A549 treated with GW870086 at 1 μM for 4 hours (cell line): ENCODE data around the gene DEPDC5. TPM values are rescaled to one million over a fixed set of nuclear protein-coding genes. Genes with fewer than 3 reads are reported as not detected.

Experiments
- total RNA-seq: library from RNA; stranded (reverse); fragments of 200-300 nt; extraction: Qiagen RNA extraction; gene quantifications from 5 replicates; pipeline ENCODE4 v1.2.3, GENCODE V29; 2022; ENCODE audit warnings: low read depth

The DEPDC5 gene
- total RNA-seq: 3.1 to 6.3 TPM (median 4.9 TPM) in 5 replicates

DNA sequence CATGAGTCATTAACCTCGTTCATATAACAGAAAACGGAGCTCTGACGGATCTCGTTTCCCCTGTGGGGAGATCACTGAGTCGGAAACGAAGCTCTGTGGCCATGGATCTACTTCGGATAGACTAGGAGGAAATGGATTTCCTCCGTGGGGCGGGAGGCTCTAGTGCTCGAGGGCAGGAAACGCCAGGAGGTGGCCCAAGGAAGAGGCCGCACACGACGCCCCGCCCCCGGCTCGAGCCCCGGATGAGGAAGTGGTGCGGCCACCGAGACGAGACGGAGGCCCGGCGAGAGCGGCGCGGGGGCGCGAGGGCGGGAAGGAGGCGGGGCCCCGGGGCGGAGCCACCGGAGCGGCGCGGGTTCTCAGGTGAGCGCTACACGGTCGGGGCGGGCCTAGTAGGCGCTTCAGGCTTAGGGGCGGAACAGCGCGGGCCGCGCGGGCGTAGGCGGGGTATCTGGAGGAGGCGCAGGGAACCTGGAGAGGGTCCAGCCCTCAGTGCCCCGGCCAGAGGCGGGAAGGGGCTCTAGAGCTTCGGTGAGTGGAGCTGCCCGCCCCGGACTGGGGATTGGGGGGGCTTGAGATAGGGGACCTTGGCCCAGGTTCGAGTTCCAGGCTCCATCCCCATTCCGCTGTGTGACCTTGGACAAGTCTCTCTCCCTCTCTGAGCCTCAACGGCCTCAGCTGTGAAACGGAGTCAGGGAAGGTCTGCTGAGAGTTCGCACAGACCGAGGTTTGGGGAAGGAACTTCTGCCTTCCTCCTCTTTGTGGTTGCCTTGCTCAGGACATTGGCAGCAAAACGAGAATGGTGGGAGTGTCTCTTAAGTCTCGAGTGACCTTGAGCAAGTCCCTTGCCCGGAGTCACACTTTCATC, at the start of gene DEPDC5:
DEPDC5 (plus strand) TSS at position 386 of the 868 bp plus-strand sequence. CDS start 903 bp downstream, outside the sequence.

DNA sequence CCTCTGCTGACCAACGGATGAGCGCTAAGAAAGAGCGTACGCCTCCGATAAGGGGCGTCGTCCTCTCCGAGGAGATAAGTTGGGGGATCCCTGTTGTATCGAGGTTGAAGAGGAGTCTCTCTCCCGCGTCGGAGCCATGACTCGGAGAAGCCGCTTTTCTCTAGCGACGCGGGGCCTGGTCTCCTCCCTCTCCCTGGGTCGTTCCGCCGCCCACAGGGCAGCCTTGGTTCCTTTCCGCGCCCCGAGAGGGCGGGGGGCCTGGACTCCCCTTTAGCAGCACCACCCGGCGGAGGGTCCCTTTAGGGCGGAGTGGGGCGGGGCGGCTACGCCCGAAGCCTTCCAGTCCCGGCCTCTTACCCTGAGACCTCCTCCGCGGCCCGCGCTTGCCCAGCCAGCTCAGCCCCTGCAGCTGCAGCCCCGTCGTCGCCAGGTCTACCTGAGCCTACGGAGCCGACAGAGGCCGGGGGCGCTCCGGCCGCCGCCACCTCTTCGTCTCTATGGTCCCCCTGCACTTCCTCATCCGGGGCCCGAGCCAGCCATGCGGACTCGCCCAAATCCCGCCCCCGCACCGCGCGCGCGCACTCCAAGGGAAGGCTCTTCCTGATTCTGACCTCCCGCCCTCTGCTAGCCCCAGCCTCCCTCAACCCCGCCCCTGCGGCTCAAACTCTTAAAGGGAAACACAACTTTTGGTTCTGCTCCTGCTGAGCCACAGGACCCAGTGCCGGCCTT, 4.0 kb upstream of the DEPDC5 start, which contains the start of gene PRR14L:
PRR14L (minus strand) TSS at position 497 of the 729 bp plus-strand sequence. CDS start 11,272 bp downstream, outside the sequence.

DNA sequence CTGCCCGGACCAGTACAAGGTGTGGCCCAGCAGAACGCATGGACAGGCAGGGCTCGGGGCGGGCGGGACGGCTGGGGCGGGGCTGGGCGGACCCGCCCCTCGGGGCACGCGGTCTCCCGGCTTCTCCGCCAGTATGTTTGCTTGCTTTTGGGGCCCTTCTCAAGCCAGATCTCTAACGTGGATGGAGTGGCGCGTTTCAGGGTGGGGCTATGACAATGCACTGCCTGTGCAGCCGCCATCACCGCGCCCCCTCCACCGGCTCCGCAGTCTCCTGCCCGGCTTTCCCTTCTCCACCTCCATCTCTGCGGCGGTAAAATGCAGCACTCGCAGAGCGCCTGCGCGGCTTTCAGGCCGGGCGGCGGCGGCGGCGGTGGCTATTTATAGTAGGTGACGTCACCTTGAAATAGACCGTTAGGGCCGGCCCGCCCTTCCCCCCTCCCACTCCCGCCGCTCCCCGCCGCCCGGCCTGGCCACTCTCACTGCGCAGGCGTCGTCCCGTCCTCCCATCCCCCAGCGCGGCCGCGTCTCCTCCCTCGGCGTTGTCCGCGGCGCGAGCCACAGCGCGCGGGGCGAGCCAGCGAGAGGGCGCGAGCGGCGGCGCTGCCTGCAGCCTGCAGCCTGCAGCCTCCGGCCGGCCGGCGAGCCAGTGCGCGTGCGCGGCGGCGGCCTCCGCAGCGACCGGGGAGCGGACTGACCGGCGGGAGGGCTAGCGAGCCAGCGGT, 190.3 kb downstream of the DEPDC5 start, which contains the start of gene YWHAH:
YWHAH (plus strand) TSS at position 558 of the 722 bp plus-strand sequence. CDS start 199 bp downstream, outside the sequence.

Other genes with a start within 250 kb of the DEPDC5 start
- 20.5 to 27.7 TPM (median 25.2 TPM) in 5 replicates for gene PISD, start 91.8 kb upstream of the DEPDC5 start, total RNA-seq
- gene PRR14L, start 3.9 kb upstream of the DEPDC5 start, total RNA-seq: 5.4 to 7.5 TPM (median 6.6 TPM) in 5 replicates
- 124 to 146 TPM (median 142 TPM) in 5 replicates for gene YWHAH, start 190.5 kb downstream of the DEPDC5 start, total RNA-seq